HG02981 (cell line): ENCODE measurements around the gene ARRB2.

ENCODE experiments used
- ATAC-seq: cut with Tn5 transposase; IDR thresholded peaks from one replicate; pipeline ENCODE4 v1.9.1; 2021; ENCODE audit warnings: mild to moderate bottlenecking, moderate library complexity; ENCODE audit not compliant: unreplicated experiment

The ARRB2 gene

GRCh38 chr17:4748686-4749085 lies 38.3 kb downstream of the ARRB2 start:
- no peak for ATAC-seq

- no peak for ATAC-seq
Measured at GRCh38 chr17:4750606-4751005, 40.2 kb downstream of the ARRB2 start.

- no peak for ATAC-seq
Measured at GRCh38 chr17:4751932-4752331, 41.5 kb downstream of the ARRB2 start.

GRCh38 chr17:4753392-4753791 lies 43.0 kb downstream of the ARRB2 start:
- ATAC-seq = no peak

GRCh38 chr17:4759776-4760236 lies 49.4 kb downstream of the ARRB2 start:
- ATAC-seq = no peak

GRCh38 chr17:4764595-4764994 lies 54.2 kb downstream of the ARRB2 start:
- ATAC-seq = no peak

GRCh38 chr17:4766201-4766600 lies 55.8 kb downstream of the ARRB2 start:
- ATAC-seq = no peak

- ATAC-seq = no peak
Measured at GRCh38 chr17:4766723-4767122, 56.3 kb downstream of the ARRB2 start.

- no peak for ATAC-seq
Measured at GRCh38 chr17:4768298-4768697, 57.9 kb downstream of the ARRB2 start.

GRCh38 chr17:4769628-4770027 lies 59.2 kb downstream of the ARRB2 start:
- ATAC-seq = no peak
